NCI-H187 treated with DMSO at 0.1 percent for 48 hours (cell line): ENCODE data around the gene RADX.

Experiments
- DNase-seq: peaks from one replicate; lab custom pipeline; 2025; lab: John Stamatoyannopoulos, UW

The RADX gene

DNA sequence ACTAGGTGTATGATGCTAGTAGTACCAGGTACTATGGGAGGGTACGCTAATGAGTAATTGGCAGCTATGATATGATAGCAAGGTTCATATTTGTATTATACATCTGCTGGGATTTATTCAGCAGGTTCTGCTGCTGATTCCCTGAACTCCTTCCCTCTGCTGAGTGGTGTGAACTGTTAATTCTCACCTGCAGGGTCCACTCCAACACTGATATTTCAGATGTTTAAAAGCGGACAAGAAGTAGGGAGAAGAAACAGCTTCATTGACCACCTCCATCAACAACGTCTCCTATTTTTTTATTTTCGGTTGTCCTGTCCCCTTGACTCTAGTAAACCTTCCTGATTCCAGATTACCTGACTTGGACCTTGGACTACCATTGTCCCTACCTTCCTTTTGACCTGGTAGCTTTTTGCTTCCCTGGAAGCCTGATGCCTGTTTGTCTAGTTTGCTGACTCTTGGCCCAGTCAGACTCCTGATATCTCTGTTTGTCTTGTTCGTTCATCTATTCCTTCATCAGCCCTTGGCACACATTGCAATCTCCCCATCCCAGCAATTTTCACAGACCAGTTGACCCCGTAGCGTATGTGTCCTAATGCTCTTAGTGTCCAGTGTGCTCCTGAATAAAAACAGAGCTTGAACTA is 80.8 kb downstream of the RADX start:
- no peak for DNase-seq

DNA sequence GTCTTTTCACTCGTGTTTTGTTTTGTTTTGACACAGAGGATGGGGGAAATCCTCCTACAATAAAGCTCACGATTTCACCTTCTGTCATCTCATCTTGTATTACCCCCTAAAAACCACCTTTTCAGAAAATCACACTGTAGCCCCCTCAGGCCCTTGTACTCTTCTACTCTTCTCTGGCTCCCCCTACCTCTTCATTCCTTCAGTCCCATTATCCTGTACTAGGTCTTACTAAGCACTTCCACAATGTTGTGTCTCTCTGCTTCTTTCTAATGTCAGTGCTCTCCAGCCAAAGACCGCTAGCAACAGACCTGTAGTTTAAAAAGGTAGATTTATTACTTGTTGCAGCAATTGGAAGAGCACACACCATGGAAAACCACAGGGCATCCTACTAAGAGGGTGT is 84.7 kb downstream of the RADX start:
- DNase-seq, result no peak

DNA sequence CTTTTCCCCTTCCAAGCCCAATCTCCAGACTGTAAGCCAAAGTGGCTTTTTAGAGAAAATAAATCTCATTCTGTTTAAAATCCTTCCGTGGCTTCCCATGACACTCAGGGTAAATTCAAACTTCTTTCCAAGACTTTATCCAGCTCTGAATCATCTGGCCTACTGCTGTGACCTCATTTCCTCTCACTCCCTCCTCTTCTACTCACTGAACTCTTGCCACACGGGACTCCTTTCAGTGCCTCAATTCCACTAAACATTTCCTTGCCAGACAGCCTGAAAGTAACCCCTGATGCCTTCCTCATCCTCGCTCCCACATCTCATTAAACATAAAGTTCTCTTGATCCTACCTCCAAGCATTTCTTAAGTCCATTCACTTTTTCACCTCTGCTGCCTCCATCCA is 86.9 kb downstream of the RADX start:
- no peak for DNase-seq

DNA sequence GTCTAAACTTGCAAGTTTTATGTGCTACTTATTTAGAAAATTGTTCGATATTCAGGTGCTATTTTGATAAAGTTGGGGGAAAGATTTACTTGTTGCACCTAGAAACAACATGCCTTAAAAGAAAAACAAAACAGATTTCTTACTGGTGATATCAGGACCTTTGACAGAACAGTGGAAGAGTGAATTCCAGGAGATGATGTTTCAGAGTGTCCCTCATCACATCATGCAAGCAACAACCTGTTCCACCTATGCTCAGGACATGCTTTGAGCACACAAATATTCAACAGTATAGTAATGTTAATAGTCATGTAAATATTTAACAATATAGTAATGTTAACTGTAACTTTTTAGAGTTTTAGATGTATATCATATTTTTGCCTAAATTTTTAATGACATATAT is 90.9 kb downstream of the RADX start:
- DNase-seq, result no peak

DNA sequence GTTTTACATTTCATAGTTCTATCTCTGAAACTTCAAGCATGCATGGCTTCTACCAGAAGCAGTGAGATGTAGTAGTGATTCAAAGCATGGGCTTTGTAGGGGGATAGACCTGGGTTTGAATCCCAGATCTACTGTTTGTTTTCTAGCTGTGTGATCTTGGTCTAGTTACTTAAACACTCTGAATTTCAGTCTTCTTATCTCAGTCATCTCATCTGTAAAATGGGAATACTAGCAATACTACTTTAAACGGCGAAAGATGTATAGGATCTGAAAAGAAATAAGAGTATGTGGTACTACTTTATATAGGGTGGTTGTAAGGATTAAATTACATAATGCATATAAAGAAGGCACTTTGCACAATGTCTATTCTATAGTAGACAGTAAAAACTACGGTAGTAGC is 94.7 kb downstream of the RADX start:
- no peak for DNase-seq

DNA sequence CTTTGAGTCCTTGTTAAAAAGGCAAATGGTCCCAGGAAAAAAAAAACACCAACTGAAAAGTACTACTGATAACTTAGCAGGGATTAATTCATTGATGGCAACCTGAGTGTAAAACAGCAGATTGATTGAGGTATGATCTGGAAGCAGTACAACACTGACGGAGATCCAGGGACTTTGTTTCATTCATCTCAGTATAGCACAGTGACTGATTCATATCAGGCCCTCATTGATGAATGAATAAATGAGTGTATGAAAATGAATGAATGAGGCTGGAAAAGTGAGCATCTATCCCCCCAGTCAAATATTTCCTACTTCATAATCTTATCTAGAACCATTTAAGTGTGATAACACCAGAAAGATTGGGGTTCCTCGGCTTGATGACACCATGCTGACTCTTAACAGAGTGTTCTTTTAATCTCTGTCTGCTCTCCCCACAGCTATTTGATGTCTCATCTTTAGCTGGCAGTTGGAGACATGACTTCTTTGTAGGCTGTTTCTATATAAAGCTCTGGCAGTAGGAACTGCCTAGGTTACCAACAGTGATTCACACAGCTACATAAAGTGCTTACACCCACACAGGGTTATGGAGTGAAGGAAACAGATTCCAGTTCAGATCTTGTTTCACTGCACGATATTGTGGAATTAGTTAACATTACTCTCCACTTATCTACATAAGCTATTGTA is 96.1 kb downstream of the RADX start:
- DNase-seq, result no peak

DNA sequence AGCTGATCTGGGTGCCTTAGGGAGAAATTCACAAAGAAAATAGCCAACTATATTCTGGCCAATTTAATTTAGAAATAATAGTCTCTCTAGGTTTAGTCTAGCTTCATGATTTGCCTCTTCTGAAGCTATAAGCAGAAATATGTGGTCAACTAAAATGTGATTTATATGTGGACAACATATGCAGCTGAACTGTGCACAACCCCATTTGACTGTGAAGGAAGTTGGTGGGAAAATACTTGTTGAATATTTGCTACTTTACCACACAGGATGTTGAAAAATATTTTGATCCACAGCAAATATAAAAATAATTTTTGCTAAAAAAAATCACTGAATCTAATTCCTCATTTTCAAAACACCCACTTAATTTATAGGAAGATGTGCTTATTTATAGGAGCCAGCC is 99.0 kb downstream of the RADX start:
- no peak for DNase-seq

DNA sequence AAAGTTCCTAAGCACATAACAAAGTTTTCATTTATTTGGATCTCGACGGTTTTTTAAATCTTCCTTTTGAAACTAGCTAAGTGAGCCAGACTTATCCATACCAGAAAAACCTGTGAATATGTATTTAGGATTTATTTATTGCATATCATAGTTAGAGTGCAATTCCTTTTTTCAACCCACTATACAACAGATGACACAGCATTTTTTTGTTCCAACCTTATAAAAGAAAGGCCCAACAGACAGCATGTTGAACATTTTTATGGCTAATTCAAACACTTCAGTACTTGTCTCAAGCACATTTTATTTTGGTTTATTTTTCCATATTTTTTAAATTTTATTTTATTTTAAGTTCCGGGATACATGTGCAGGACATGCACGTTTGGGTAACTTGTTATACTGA is 99.6 kb downstream of the RADX start:
- no peak for DNase-seq

DNA sequence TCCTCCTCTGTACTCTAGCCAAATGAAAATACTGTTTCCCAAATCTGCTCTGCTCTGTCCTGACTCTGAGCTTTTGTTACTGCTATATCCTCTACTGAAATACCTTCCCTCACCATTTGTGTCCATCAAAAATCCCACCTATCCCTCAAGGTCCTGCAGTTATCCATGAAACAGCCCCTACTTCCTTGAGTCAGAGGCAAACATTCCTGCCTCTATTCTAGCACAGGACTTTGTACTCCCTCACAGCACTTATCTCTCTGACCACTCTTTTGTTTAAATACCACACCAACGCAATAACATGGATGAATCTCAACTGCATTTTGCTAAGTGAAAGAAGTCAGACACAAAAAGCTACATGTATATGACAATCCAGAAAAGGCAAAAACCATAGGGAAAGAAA is 104.2 kb downstream of the RADX start:
- no peak for DNase-seq

DNA sequence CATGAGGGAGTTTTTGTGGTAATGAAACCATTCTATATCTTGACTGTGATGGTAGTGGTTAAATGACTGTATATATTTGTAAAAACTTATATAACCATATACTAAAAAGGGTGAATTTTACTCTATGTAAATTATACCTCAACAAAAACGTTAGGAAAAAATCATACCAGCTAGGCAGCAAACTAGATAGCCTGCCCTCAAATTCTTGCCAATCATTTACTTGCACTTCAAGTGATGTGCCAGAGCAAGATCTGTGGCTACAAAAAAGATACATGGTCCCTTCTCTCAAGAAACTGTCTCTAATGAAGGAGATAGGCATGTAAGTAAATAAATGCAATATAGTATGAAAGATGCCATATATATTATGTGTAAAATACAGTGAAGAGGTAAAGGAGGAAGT is 104.7 kb downstream of the RADX start:
- no peak for DNase-seq

DNA sequence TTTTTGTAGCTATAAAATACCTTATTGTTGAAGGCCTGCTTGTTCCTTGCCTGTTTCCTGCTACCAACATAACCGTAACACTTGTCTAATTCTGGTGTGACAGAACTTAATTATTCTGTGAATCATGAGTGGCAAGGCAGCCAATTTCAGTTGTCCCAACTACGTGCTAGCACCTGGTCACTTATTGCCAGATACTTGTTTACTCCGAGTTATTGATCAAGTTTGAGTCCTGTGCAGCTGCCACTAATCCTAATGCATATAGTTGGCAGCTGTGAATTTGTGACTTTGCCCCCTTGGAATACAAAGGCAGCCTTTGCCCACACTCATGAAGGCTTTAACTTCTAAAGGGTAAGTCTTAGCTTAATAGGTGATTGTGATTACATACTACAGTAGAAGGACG is 106.9 kb downstream of the RADX start:
- no peak for DNase-seq

DNA sequence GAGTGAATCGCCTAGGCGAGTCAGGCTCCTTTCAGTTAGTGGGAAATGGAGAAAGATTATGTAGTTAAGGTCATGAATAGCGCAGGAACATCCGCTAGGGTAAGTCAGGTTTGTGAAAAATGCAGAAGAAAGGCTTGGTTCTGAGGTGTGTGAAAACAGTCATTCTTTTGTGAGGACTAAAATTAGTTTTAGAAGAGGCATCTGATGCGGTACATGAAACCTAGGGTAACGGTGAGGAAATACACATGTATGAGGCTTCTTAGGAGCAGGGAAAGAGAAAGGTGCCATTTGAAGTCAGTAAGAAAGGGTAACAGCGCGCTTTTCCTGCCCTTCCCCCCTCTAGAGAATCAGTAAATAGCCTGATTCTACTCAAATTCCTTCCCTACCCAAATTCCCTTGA is 114.2 kb downstream of the RADX start:
- no peak for DNase-seq

DNA sequence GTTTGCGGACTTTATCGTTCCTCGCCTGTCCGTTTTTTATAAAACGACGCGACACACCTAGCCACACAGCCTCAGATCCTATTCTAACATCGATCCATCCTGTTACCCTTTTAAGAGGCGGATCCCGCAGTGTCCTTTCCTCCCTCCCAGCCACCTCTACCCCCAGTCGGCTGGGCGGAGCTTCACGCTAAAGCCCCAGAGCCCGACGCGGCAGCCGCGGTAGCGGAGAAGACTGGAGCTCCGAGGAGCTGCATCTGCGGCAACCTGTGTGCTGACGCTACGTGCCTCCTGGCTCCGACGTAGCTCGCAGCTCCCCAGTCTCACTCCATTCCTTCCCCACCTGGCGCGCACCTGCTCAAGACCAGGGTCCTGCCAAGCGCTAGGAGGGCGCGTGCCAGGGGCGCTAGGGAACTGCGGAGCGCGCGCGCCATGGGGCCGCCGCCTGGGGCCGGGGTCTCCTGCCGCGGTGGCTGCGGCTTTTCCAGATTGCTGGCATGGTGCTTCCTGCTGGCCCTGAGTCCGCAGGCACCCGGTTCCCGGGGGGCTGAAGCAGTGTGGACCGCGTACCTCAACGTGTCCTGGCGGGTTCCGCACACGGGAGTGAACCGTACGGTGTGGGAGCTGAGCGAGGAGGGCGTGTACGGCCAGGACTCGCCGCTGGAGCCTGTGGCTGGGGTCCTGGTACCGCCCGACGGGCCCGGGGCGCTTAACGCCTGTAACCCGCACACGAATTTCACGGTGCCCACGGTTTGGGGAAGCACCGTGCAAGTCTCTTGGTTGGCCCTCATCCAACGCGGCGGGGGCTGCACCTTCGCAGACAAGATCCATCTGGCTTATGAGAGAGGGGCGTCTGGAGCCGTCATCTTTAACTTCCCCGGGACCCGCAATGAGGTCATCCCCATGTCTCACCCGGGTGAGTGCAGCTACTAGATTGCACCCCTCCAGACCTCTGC is 115.0 kb downstream of the RADX start, which contains the start of gene RNF128:
Gene RNF128, plus strand, starts transcription at position 217 of the 953 bp plus-strand sequence. Its CDS starts 213 bp downstream, at position 430.
- DNase-seq, result no peak

DNA sequence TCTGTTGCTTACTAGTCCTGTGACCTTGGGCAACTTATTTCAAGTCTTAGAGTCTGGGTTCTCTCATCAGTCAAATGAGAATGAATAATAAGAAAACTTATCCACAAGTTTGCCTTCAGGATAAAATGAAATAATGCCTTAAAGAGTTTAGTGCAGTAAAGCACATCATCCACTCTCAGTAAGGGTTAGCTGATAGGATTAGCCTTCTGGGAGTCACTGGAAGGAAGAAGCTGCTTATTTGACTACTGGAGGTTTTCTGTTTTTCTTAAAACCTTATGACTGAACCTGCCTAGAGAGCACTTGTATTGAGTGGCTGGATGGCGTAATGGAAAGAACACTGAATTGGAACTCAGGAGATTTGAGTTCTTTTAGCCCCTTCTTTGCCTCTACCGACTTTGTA is 116.6 kb downstream of the RADX start:
- no peak for DNase-seq
